Thoracic aorta (tissue), 2 donors: ENCODE measurements around the gene POGK. TPM values are rescaled to one million over a fixed set of nuclear protein-coding genes. Genes with fewer than 3 reads are reported as not detected.
A peak's percentile ranks its signal among the peaks of the same experiment; 100 is the strongest.

Experiments used
- ATAC-seq: fragments of 150-250 bp; one replicate; pipeline ENCODE4 v1.8.0; 2017; ENCODE audit warnings: low read depth; ENCODE audit not compliant: insufficient number of reproducible peaks, low FRiP score
- DNase-seq: peaks from one replicate; pipeline ENCODE4 v3.0.0-alpha.2; 2020; ENCODE audit warnings: low spot score
- H3K27ac ChIP-seq, 2 donors: fragments of 200-600 bp; sonication (generic); 1 replicate in 1 of 2; 2 replicates in 1 of 2; pipeline ENCODE4 v1.5.1; 2016; ENCODE audit warnings: mild to moderate bottlenecking in 2 of 2, moderate library complexity in 2 of 2
- H3K27me3 ChIP-seq: fragments of 200-600 bp; sonication (generic); replicated peaks from 2 replicates; pipeline ENCODE4 v1.6.0; 2016; ENCODE audit warnings: mild to moderate bottlenecking; ENCODE audit not compliant: insufficient read depth
- H3K36me3 ChIP-seq: fragments of 200-600 bp; sonication (generic); one replicate; pipeline ENCODE4 v1.5.1; 2016
- H3K4me1 ChIP-seq, 2 donors: fragments of 200-600 bp; sonication (generic); 1 replicate in 1 of 2; 2 replicates in 1 of 2; pipeline versions ENCODE4 v1.5.1 to v1.6.0; 2016; ENCODE audit warnings: low read depth in 2 of 2, mild to moderate bottlenecking in 1 of 2; ENCODE audit not compliant: control insufficient read depth in 1 of 2
- H3K4me3 ChIP-seq: fragments of 200-600 bp; sonication (generic); 2 replicates; pipeline ENCODE4 v1.5.1; 2016; ENCODE audit warnings: mild to moderate bottlenecking
- H3K9me3 ChIP-seq: fragments of 200-600 bp; sonication (generic); 2 replicates; pipeline ENCODE4 v1.5.1; 2016
- CTCF ChIP-seq: fragments of 200-600 bp; sonication (generic); IDR thresholded peaks from one replicate; pipeline ENCODE4 v1.5.1; 2019; ENCODE audit warnings: antibody characterized with exemption
- total RNA-seq, 2 donors: library from RNA; depleted of rRNA; stranded (reverse); fragments of >200 nt; gene quantifications; one replicate each; pipeline versions ENCODE4 v1.1.0 to v1.2.3, GENCODE V29; 2016

Gene POGK
- 10 to 100 TPM; 33.7 to 54.6 TPM for total RNA-seq

GRCh38 chr1:166838766-166839599 is at the start of gene POGK:
TSS of gene POGK (plus strand) at chr1:166839475. CDS start at chr1:166840957, 1,482 bp downstream.
- DNase-seq = peak; percentile 66
- H3K4me1 ChIP-seq = peaks cover 21 to 50% of the 10 kb centered on the region in 2 donors

GRCh38 chr1:166796620-166797236 is 42.5 kb upstream of the POGK start:
- H3K4me1 ChIP-seq = no peaks in the 10 kb centered on the region
- H3K4me3 ChIP-seq = no peak overlapping the region
- H3K27me3 ChIP-seq = no peaks in the 10 kb centered on the region
- TF ChIP-seq CTCF = no peak
- no peaks in the 10 kb centered on the region for H3K9me3 ChIP-seq
- ATAC-seq (no peak), DNase-seq (no peak)
- no peak overlapping the region for H3K27ac ChIP-seq
- H3K36me3 ChIP-seq = no peaks in the 10 kb centered on the region

More at GRCh38 chr1:166838766-166839599, at the start of gene POGK:
- peak within 1 kb of the TSS; percentile 89 to 96 for H3K27ac ChIP-seq
- peak within 1 kb of the TSS; percentile 81 for H3K4me3 ChIP-seq
- ATAC-seq = peak; percentile 96
- peaks cover 9% of the 10 kb centered on the region for H3K36me3 ChIP-seq
- H3K27me3 ChIP-seq = no peaks in the 10 kb centered on the region
- no peaks in the 10 kb centered on the region for H3K9me3 ChIP-seq
- TF ChIP-seq CTCF = no peak

- no peak for TF ChIP-seq CTCF
- Histone ChIP-seq H3K9me3 (no peaks in the 10 kb centered on the region), H3K4me3 (no peak overlapping the region), H3K36me3 (no peaks in the 10 kb centered on the region), H3K4me1 (no peaks in the 10 kb centered on the region), H3K27ac (no peak overlapping the region), H3K27me3 (no peaks in the 10 kb centered on the region)
- no peak for DNase-seq
- ATAC-seq = no peak
Observed at GRCh38 chr1:166808952-166809351, 30.3 kb upstream of the POGK start.

DNA sequence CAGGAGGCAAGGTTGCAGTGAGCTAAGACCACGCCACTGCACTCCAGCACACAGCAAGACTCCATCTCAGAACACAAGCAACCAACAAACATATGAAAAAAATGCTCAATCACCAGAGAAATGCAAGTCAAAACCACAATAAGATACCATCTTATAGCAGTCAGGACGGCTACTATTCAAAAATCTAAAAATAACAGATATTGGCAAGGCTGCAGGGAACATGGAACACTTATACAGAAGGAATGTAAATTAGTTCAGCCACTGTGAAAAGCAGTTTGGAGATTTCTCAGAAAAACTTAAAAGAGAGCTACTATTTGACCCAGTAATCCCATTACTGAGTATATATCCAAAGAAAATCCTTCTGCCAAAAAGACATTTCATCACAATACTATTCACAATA is 27.6 kb upstream of the POGK start:
- TF ChIP-seq CTCF = no peak
- ATAC-seq = no peak

GRCh38 chr1:166813508-166814223 is 25.6 kb upstream of the POGK start:
- Histone ChIP-seq H3K27me3 (no peaks in the 10 kb centered on the region), H3K36me3 (no peaks in the 10 kb centered on the region), H3K4me1 (no peaks in the 10 kb centered on the region), H3K4me3 (no peak overlapping the region), H3K27ac (no peak overlapping the region), H3K9me3 (no peaks in the 10 kb centered on the region)
- TF ChIP-seq CTCF = no peak
- DNase-seq = no peak
- ATAC-seq = no peak

More for the DNA sequence above, 27.6 kb upstream of the POGK start:
- Histone ChIP-seq H3K27ac (no peak overlapping the region), H3K4me1 (no peaks in the 10 kb centered on the region), H3K4me3 (no peak overlapping the region), H3K36me3 (no peaks in the 10 kb centered on the region), H3K27me3 (no peaks in the 10 kb centered on the region), H3K9me3 (no peaks in the 10 kb centered on the region)
- DNase-seq = no peak
